Stimulated activated CD4-positive, alpha-beta T cell treated with anti-CD3 and anti-CD28 coated beads, Interleukin-12 subunit alpha, Interleukin-12 subunit beta, amount 100 ng/mL, for 24 hours (primary cell): ENCODE results near the gene EYA2.
"Not testable (repeated sequence)": the region's sequence is repeated elsewhere in the genome, so short reads cannot be mapped to it uniquely, and the experiment has no call there.

ENCODE experiments used
- DNase-seq, 2 experiments: peaks; one replicate each; pipeline ENCODE4 v3.0.0-alpha.2; 2020; ENCODE audit warnings: low read depth in 2 of 2

The EYA2 gene

DNA sequence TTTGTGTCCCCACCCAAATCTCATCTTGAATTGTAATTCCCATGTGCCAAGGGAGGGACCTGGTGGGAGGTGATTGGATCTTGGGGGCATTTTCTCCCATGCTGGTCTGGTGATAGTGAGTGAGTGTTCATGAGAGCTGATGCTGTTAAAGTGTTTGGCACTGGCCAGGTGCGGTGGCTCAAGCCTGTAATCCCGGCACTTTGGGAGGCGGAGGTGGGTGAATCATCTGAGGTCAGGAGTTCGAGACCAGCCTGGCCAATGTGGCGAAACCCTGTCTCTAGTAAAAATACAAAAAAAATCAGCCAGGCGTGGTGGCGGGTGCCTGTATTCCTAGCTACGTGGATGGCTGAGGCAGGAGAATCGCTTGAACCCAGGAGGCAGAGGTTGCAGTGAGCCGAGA, 37.8 kb downstream of the EYA2 start:
- DNase-seq: not testable (repeated sequence)

DNA sequence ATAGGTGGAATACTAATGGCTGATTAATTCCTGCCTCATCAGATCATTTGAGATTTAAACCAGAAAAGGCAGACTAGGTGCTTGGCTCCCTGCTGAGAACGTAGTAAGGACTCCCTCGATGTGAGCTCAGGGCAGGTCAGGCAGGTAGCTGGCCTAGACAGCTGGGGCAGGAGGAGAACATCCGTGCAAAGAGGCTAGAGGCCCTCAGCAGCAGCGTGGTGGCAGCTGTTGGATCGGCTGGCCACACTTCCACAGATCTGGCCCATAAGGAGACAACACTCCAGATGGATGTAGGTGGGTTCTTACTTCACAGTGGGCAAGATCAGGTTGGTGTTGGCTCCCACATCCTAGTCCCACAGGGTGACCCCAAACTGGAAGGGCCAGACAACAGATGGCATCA, 38.5 kb downstream of the EYA2 start:
- DNase-seq: no peak

DNA sequence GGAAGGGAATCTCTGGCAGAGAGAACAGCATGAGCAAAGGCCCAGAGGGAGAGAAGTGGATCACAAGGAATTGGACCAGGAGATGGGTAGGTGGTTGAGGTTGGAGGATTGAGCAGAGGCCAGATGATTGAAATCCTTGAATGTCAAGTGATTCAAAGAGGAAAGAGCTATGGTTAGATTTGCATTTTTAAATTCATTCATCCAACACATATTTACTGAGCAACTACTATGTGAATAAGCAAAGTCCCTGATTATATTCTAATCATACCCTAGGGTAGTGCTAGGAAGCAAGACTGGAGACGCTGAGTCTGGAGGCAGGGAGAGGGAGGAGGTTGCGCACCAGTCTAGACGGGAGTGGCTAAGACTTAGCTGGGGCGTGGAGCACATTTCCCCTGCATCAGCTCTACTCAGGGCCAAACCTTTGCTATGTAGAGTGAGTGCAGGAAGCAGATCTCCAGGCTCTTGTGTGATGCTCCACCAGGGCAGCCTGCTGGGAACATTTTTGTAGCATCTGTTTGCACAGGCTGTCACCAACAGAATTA, 40.2 kb downstream of the EYA2 start:
- no peak for DNase-seq

DNA sequence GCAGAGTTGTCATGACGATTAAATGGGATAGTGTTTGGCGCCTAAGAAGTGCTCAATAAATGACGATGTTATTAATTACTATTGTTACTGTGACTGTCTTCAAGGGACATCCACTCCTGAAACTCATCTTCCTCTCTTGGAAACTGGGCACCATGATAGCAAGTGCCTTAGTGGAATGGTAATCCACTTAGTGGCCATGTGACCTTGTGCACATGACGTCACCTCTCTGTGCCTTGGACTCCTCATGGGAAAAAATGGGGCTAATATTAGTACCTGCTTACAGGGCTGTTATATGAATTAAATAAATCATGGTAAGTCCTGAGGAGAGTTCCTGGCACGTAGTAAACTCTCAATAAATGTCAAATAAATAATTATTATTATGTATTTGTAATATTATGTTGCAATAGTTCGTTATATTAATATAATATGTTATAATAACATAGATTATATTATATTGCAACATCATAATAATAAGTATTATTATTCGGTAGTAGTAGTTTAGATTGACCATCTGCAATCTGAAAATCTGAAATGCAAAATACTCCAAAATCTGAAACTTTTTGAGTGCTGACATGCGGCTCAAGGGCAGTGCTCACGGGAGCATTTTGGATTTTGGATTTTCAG, 40.9 kb downstream of the EYA2 start:
- DNase-seq: no peak

DNA sequence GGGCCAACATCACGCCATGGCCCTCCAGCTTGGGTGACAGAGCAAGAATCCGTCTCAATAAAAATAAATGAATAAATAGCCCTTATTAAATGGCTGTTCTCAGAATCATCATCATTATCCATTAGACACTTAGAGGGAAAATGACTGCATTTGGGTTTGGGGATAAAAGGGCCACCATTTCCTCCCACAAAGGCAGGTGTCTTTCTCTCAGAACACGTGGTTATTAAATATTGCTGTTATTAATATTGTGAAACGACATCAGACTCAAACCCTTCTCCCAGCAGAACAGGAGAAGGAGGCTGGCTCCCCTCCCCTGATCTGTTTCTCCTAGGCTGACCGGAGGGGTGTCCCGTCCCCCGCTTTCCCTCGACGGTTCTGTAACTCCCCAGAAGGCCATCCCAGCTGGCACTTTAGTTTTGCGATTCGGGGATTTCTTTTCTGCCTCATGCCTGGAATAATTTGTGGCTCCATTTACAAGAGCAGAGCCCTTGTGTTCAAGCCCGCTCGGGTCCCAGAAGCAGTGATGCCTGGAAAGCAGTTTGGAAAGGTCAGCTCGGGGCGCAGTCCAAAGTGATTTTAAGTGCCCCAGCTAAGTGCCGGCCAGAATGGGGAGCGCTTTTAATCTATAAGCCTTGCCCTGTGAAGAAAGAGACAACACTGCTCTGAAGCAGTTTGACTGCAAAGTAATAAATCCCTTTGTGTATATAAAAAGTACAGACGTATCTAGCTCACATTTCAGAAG, 41.9 kb downstream of the EYA2 start:
- DNase-seq: no peak

DNA sequence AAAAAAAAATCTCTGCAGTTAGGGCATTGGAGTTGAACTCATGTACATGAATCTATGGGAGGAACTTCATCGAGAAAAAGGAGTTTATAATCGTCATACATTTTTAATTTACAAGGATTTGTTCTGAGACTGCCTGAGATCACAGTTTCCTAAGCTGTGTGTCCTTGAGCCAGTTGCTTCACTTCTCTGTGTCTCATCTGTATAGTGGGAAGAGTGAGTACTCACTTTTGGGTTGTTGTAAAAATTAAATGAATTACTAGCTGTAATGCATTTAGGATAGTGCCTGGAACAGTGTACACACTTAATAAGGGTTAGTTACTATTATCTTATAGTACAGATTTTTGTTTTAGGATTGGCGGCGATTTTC, 42.5 kb downstream of the EYA2 start:
- no peak for DNase-seq

DNA sequence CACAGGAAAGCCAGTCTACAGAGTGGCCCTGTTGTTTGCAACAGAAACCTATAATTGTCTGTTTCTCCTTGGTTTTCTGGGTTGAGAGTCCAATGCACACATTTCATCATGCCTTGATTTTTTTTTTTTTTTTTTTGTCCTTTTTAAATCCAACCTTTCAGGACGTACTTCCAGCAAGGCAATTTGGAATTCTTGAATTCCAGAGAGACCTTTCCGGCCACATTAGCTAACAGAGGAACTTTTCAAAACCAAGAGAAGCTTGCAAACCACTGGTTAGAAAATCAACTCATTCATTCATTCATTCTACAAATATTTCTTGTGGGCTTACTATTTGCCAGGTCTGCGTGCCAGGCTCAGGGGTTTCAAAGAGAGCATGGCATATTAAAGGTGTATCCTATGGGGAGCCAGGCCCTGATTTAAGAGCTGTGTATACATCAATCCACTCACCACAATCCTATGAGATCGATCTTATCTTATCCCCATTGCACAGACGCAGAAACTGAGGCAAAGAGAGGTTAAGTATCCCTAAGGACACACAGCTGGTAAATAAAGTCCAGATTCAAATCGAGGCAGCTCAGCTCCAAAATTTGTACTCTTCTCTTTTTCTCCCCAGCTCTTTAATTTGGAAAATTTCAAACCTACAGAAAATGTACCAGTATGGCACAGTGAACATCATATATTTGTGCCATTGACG, 43.0 kb downstream of the EYA2 start:
- DNase-seq: no peak

DNA sequence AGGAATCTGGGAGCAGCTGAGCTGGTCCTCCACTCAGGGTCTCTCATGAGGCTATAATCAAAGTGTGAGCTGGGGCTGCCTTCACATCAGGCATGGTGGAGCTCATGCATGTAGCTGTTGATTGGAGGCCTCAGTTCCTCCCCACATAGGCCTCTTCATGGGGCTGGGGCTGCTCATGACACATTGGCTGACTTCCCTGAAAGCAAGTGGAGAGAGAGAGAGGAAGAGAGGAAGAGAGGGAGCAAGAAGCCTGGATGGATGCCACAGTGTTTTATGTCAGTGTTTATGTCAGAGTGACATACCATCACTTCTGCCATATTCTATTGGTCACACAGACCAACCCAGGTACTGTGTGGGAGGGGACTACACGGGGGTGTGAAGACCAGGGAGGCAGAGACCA, 43.8 kb downstream of the EYA2 start:
- no peak for DNase-seq

DNA sequence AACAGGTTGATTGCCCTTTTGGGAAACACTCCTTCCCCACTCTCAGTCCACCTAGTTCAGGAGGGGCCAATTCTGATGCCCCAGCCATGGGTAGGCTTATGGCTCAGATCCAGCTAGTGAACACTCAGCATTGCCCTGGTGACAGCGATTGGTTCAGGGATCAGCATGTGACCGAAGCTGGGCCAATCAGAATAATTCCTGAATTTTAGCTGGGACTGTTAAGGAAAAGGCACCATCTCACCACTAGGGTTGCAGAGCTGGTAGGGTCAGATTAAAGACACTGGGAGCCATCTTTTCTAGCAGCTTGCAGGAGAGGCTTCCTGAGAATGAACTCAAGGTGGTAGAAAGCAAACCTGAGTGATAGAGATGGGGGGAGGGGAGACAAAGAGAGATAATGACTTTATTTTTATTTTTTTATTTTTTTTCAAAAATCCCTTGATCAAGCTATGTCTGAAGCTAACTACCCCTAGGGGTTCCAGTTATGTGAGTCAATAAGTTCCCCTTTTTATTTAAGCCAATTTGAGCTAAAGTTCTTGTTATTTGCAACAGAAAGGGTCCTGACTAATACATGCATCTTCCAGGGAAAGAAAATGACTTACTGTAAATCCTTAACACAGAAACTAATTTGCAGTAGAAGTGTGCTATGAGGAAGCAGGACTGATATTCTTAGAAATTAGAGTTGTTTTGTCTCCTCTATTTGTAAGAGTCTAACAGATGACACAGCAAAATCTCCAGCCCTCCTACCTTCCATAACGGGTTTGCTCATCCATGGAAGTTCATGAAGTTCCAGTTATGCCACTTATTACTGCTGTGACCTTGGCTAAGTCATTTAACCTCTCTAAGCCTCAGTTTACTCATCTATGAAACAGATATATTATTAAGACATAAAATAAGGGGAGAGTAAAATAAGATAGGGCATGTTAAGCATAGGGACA, 44.7 kb downstream of the EYA2 start:
- no peak for DNase-seq

DNA sequence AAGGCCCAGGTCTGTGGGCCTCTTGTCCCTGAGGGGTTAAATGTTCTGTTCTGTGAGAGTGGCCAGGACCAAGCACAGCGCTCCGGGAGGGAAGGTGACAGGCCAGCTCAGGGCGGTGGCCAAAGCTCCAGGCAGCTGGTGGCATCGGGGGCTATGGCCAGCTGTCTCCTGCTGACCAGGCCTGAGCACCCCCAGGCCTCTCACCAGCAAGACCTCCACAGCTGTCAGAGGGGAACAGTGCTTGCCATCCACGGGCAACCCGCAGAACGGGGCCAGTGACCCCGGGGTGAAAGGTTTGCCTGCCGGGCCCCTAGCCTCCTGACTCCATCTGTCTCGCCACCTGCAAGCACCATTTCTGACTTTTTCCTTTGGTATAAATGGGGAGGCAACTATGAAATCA, 46.0 kb downstream of the EYA2 start:
- no peak for DNase-seq

DNA sequence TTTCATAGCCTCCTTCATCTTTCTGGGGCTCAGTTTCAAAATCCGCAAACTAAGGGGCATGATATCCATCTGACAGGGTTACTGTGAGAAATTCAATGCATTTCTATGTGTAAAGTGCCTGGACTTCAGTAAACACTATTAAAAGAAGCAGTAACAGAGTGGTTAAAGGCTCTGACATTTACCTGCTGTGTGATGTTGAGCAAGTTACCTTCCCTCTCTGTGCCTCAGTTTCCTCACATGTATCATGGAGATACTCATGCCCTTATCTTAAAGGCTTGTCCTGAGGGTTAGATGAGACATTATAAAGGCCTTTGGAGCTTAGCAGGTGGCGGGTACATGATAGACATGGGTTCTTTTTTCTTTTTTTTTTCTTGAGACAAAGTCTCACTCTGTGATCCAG, 46.8 kb downstream of the EYA2 start:
- no peak for DNase-seq

DNA sequence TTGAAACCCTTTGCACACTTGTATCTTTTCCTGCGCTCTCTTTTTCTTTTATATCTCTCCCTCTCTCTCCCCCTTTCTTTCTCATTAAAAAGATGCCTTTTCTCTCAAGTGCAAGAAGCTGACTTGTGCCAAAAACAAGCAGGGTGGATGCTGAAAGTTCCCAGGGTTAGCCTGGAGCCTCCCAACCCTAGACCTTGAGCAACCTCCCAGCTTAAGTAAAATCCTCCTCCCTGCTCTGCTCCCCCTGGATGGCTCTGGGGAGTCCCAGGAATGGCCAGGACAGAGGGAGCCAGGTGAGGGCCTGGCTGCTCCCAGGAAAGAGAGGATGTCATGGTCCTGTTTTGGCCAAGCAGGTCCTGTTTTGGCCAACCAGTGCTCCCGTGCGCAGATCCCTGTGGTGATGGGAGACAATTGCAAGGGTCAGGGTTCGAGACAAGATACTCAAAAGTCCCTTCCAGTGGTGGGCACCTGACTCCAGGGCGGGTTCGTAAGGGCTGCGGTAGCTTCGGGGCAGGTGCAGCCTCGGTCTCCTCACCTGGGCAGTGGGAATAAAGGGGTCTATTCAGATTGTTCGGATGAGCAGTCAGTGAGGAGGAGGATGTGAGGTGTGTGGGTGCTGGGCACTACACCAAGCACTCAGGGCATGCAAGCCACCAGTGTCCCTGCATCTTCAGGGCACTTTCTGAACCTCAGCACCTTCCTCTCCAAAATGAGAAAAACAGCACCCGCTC, 49.4 kb downstream of the EYA2 start:
- DNase-seq: no peak

DNA sequence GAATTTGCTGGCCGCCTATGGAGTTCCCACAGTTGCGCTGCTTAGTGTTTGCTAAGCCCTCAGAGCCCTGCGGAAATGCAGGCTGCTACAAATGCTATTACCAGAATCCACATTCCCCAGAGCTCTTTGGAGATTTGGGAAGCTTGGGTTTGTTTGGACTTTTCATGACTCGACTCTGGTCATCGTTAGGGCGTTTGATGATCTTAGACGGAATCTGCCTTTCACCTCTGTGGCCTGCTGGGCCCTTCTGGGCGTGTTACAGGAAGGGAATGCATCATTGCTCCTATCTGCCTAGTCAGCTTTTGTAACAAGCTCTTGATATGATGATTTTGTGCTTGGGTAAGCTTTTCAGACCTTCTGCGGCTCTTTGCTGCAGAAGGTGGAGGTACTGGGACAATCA, 50.8 kb downstream of the EYA2 start:
- no peak for DNase-seq

DNA sequence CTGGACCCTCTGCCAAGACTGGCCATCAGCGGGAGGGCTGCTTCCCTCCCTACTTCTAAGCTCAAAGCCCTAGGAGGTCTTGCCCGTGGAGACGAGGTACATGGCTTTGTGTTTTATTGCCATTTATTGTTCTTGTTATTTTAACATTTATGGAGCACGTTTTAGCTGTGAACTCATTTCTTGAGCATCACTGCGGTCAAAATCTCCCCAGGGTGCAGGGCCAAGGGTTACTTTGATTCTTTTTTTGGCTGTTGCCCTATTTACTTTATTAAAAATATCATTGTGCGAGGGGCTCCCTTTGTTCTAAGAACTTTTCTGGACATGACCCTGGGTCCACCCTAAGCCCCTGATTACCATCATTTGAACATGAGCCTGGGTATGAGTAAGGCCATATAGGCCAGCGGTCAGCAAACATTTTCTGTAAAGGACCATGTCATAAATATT, 51.6 kb downstream of the EYA2 start:
- DNase-seq: no peak

DNA sequence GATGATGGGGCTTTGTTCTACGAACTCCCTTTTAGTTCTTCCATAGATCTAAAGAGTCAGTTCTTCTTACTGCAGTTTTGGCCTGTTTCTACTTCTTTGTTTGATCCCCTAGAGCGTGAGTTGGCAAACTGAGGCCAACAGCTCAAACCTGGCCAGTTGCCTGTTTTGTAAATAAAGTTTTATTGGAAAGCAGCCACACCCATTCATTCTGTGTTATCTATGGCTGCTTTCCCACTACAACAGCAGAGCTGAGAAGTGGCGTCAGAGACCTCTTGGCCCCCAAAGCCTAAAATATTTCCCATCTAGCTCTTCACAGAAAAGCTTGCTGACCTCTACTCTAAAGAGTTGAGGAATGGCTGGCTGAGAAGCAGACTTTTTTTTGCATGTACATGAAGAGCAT, 52.2 kb downstream of the EYA2 start:
- no peak for DNase-seq

DNA sequence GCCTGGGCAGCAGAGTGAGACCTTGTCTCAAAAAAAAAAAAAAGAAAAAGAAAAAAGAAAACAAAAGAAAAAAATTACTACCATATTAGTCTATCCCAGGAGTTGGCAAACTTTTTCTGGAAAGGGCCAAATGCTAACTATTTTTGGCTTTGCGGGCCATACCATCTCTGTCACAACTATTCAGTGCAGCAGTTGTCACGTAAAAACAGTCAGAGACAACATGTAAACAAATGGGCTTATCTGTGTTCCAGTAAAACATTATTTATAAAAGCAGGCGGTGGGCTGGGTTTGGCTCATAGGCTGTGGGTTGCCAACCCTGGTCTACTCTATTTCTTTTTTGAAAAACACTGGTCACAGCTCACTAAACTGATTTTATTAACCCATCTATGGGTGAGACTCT, 53.4 kb downstream of the EYA2 start:
- no peak for DNase-seq

DNA sequence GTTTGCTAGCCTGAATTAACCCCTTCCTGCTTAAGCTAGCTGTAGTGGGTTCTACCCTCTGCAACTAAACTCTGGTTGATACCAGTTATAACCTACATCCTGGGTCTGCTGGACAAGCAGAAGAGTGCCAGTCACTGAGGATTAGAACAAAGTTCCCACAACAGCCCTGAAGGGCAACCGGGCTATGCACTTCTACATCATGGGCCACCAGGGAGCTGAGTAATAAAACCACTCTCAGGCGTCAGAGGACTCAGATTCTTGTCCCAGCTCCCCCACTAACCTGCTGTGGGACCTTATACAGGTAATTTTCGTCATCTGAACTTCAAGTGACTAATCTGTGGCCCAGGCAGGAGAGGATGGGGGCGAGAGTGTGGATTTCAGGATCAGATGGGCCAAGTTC, 56.8 kb downstream of the EYA2 start:
- DNase-seq: no peak

DNA sequence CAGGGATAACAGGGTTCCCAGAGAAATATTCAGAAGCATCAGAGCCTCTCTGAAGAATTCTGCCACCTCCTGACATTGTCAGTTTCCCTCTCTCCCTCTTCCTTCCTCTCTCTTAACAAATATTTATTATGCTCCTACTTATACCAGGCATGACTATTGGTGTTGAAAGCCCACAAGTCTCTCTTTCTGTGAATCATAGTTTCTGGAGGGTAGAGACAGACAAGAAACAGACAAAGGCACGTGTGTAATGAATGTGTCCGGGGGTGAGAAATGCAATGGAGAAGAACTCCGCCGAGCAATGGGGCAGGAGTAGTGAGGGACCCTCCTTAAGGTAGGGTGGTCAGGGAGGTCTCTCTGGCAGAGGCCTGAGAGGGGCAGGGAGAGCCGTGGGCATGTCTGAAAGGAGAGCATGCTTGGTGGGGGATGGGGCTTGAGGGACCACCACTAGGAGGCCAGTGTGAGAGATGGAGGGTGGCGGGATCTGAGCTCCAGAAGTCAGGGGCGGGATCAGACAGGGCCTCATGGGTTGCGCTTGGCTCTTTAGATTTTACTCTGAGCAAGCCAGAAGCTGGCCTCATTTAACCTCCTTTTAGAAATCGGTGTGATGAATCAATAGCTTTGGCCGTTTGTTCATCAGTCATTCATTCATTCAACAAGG, 57.3 kb downstream of the EYA2 start:
- DNase-seq: no peak

DNA sequence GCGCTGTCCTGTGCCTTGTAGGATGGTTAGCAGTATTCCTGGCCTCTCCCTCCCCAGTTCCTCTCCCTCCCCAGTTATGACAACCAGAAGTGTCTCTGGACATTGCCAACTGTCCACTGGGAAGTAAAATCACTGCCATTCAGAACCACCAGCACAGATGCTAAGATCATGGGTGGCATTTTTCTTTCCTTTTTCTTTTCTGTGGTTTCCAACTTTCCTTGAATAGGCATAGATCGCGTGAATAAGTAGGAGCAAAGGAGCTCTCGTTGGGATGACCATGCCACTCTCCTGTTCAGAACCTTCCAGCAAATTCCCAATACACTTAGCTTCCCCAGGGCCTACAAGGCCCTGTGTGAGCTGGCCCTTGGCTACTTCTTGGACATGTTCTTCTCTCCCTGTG, 59.0 kb downstream of the EYA2 start:
- no peak for DNase-seq

DNA sequence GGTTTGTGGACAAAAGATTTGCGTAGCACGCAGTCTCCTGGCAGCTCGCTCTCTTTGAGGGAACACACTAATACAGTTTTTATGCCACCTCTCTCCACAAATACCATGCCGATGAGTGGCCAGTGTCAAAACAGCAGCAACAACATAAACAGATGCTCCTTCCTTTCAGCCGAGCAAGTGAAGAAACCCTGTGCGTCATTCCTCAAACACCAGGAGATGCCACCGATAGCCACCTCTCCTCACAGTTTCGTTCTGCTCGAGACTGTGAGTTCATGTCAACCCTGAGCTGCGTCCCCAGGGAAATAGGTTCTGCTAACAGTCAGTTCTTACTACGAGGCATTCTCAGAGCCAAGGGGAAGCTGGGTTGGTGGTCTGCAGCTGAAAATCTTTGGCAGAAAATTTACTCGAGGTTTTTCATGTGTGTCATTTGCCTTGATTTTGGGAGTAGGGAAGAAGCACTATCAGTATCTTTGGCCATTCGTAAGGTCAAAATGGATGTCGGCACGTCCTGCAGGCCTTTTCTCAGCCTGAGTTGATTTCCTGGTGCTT, 59.9 kb downstream of the EYA2 start:
- no peak for DNase-seq
